Activated T-cell treated with anti-CD3 and anti-CD28 coated beads, Interleukin-2, amount 50 U/mL, for 72 hours (primary cell): ENCODE measurements around the gene GNGT1. TPM values are rescaled to one million over a fixed set of nuclear protein-coding genes. Genes with fewer than 3 reads are reported as not detected.
"Not testable (repeated sequence)": the region's sequence is repeated elsewhere in the genome, so short reads cannot be mapped to it uniquely, and the experiment has no call there.

Experiments
- ATAC-seq, 2 donors: fragments of 150-1000 bp; cut with Tn5 transposase; replicated peaks in 1 of 2; 2 replicates each; pipeline ENCODE4 v1.10.0; 2021; ENCODE audit warnings: moderate library complexity in 2 of 2, mild to moderate bottlenecking in 1 of 2
- DNase-seq, 2 donors: peaks; one replicate each; pipeline ENCODE4 v3.0.0; 2021 to 2022; ENCODE audit warnings: mixed read lengths in 1 of 2
- H3K27ac Mint-ChIP-seq: one replicate; pipeline ENCODE4 v1.8.0; 2022; ENCODE audit warnings: mild to moderate bottlenecking, moderate library complexity, mixed read lengths
- H3K27me3 Mint-ChIP-seq: one replicate; pipeline ENCODE4 v1.8.0; 2022; ENCODE audit warnings: low read depth, mixed read lengths
- H3K36me3 Mint-ChIP-seq, 2 donors: one replicate each; pipeline ENCODE4 v1.8.0; 2022; ENCODE audit warnings: mixed read lengths in 2 of 2, mild to moderate bottlenecking in 1 of 2; ENCODE audit not compliant: insufficient read depth in 2 of 2
- H3K4me1 Mint-ChIP-seq: one replicate; pipeline ENCODE4 v1.8.0; 2022; ENCODE audit warnings: low read depth, mixed read lengths
- H3K4me3 Mint-ChIP-seq, 2 donors: one replicate each; pipeline ENCODE4 v1.8.0; 2022; ENCODE audit warnings: mild to moderate bottlenecking in 2 of 2, mixed read lengths in 2 of 2, moderate library complexity in 2 of 2
- H3K9me3 Mint-ChIP-seq, 2 donors: one replicate each; pipeline ENCODE4 v1.8.0; 2022; ENCODE audit warnings: mixed read lengths in 2 of 2
- total RNA-seq, 2 donors: library from RNA; stranded (reverse); gene quantifications; one replicate each; pipeline ENCODE4 v1.2.3, GENCODE V29; 2022

GNGT1 gene
- total RNA-seq, 2 donors from 2014 or later, result not detected

- no peaks in the 10 kb centered on the region for H3K4me1 Mint-ChIP-seq
- no peak overlapping the region for H3K4me3 Mint-ChIP-seq
- peaks cover 11% of the 10 kb centered on the region for H3K27me3 Mint-ChIP-seq
- no peaks in the 10 kb centered on the region for H3K9me3 Mint-ChIP-seq
- ATAC-seq (no peak), DNase-seq (no peak)
- H3K36me3 Mint-ChIP-seq, result no peaks in the 10 kb centered on the region
- H3K27ac Mint-ChIP-seq, result no peak overlapping the region
These were observed 8.3 kb downstream of the GNGT1 start for GRCh38 chr7:93914581-93915066.

- not testable (repeated sequence) for H3K27ac Mint-ChIP-seq, H3K36me3 Mint-ChIP-seq, H3K4me1 Mint-ChIP-seq, ATAC-seq, H3K4me3 Mint-ChIP-seq, DNase-seq, H3K9me3 Mint-ChIP-seq
- H3K27me3 Mint-ChIP-seq, result peaks cover 13% of the 10 kb centered on the region
These were observed 9.0 kb downstream of the GNGT1 start for GRCh38 chr7:93915206-93915842.

GRCh38 chr7:93915888-93916287, 9.5 kb downstream of the GNGT1 start:
- not testable (repeated sequence) for H3K9me3 Mint-ChIP-seq, H3K36me3 Mint-ChIP-seq, H3K27ac Mint-ChIP-seq, DNase-seq, H3K4me1 Mint-ChIP-seq, H3K4me3 Mint-ChIP-seq
- peak in 1 of 2 donors; percentile 72 for ATAC-seq
- H3K27me3 Mint-ChIP-seq, result peaks cover 19% of the 10 kb centered on the region

- H3K4me1 Mint-ChIP-seq, H3K9me3 Mint-ChIP-seq, DNase-seq, ATAC-seq, H3K4me3 Mint-ChIP-seq, H3K36me3 Mint-ChIP-seq, H3K27ac Mint-ChIP-seq: not testable (repeated sequence)
- H3K27me3 Mint-ChIP-seq, result peaks cover 23% of the 10 kb centered on the region
These were observed 9.9 kb downstream of the GNGT1 start for GRCh38 chr7:93916315-93916714.

- no peak for ATAC-seq
- H3K36me3 Mint-ChIP-seq, result no peaks in the 10 kb centered on the region
- peaks cover 55% of the 10 kb centered on the region for H3K27me3 Mint-ChIP-seq
- no peak overlapping the region for H3K27ac Mint-ChIP-seq
- no peak overlapping the region for H3K4me3 Mint-ChIP-seq
- no peaks in the 10 kb centered on the region for H3K4me1 Mint-ChIP-seq
- no peaks in the 10 kb centered on the region for H3K9me3 Mint-ChIP-seq
- DNase-seq, result no peak
These were observed 14.3 kb downstream of the GNGT1 start for GRCh38 chr7:93920496-93921182.

- Mint-ChIP-seq H3K36me3 (no peaks in the 10 kb centered on the region), H3K27me3 (peaks cover 56% of the 10 kb centered on the region), H3K4me3 (peak overlapping the region; percentile 64 to 77), H3K27ac (no peak overlapping the region), H3K4me1 (no peaks in the 10 kb centered on the region), H3K9me3 (no peaks in the 10 kb centered on the region)
- no peak for ATAC-seq
- DNase-seq, result no peak
These were observed 14.8 kb downstream of the GNGT1 start for GRCh38 chr7:93921186-93921585.

GRCh38 chr7:93921607-93922566, 15.5 kb downstream of the GNGT1 start, which contains the start of gene GNG11:
Gene GNG11, plus strand, starts transcription at chr7:93921735. Its CDS starts 403 bp downstream, at chr7:93922138.
- no peaks in the 10 kb centered on the region for H3K4me1 Mint-ChIP-seq
- no peak within 1 kb of the TSS for H3K27ac Mint-ChIP-seq
- no peaks in the 10 kb centered on the region for H3K36me3 Mint-ChIP-seq
- peaks cover 50% of the 10 kb centered on the region for H3K27me3 Mint-ChIP-seq
- DNase-seq, result peak; percentile 43 to 50
- no peaks in the 10 kb centered on the region for H3K9me3 Mint-ChIP-seq
- ATAC-seq, result peak; percentile 84 to 92
- H3K4me3 Mint-ChIP-seq, result peak within 1 kb of the TSS; percentile 64 to 77

- Mint-ChIP-seq H3K9me3 (no peaks in the 10 kb centered on the region), H3K4me1 (no peaks in the 10 kb centered on the region), H3K36me3 (no peaks in the 10 kb centered on the region), H3K27ac (no peak overlapping the region), H3K4me3 (no peak overlapping the region), H3K27me3 (peaks cover 45% of the 10 kb centered on the region)
- no peak for ATAC-seq
- DNase-seq, result no peak
These were observed 16.9 kb downstream of the GNGT1 start for GRCh38 chr7:93923296-93923695.

GRCh38 chr7:93923942-93924341, 17.6 kb downstream of the GNGT1 start:
- no peaks in the 10 kb centered on the region for H3K4me1 Mint-ChIP-seq
- no peaks in the 10 kb centered on the region for H3K36me3 Mint-ChIP-seq
- ATAC-seq (no peak), DNase-seq (no peak)
- H3K27me3 Mint-ChIP-seq, result peaks cover 45% of the 10 kb centered on the region
- H3K9me3 Mint-ChIP-seq, result no peaks in the 10 kb centered on the region
- no peak overlapping the region for H3K27ac Mint-ChIP-seq
- no peak overlapping the region for H3K4me3 Mint-ChIP-seq

GRCh38 chr7:93926800-93927199, 20.4 kb downstream of the GNGT1 start:
- Mint-ChIP-seq H3K36me3 (no peaks in the 10 kb centered on the region), H3K9me3 (no peaks in the 10 kb centered on the region), H3K4me1 (no peaks in the 10 kb centered on the region), H3K4me3 (no peak overlapping the region), H3K27me3 (peaks cover 36% of the 10 kb centered on the region), H3K27ac (no peak overlapping the region)
- DNase-seq, result no peak
- no peak for ATAC-seq

- DNase-seq (no peak), ATAC-seq (no peak)
- H3K27ac Mint-ChIP-seq, result no peak overlapping the region
- H3K36me3 Mint-ChIP-seq, result no peaks in the 10 kb centered on the region
- H3K9me3 Mint-ChIP-seq, result no peaks in the 10 kb centered on the region
- H3K4me1 Mint-ChIP-seq, result no peaks in the 10 kb centered on the region
- H3K27me3 Mint-ChIP-seq, result peaks cover 29% of the 10 kb centered on the region
- no peak overlapping the region for H3K4me3 Mint-ChIP-seq
These were observed 21.2 kb downstream of the GNGT1 start for GRCh38 chr7:93927585-93927984.

- Mint-ChIP-seq H3K4me1 (no peaks in the 10 kb centered on the region), H3K27ac (no peak overlapping the region), H3K9me3 (no peaks in the 10 kb centered on the region), H3K27me3 (peaks cover 8% of the 10 kb centered on the region), H3K4me3 (no peak overlapping the region), H3K36me3 (no peaks in the 10 kb centered on the region)
- DNase-seq (no peak), ATAC-seq (no peak)
These were observed 25.3 kb downstream of the GNGT1 start for GRCh38 chr7:93931655-93932054.

GRCh38 chr7:93933156-93933555, 26.8 kb downstream of the GNGT1 start:
- no peak overlapping the region for H3K4me3 Mint-ChIP-seq
- no peak overlapping the region for H3K27ac Mint-ChIP-seq
- no peaks in the 10 kb centered on the region for H3K9me3 Mint-ChIP-seq
- peaks cover 13% of the 10 kb centered on the region for H3K27me3 Mint-ChIP-seq
- no peaks in the 10 kb centered on the region for H3K4me1 Mint-ChIP-seq
- DNase-seq (no peak), ATAC-seq (no peak)
- no peaks in the 10 kb centered on the region for H3K36me3 Mint-ChIP-seq
